ENCODE measurements around the gene ATP13A4. TPM values are rescaled to one million over a fixed set of nuclear protein-coding genes. Genes with fewer than 3 reads are reported as not detected.

Gene ATP13A4
- total and polyA plus RNA-seq, 2 of the 4 experiments (the other 2 are of a cell fraction): under 0.01 TPM; not detected in 1

- no peak overlapping the region for H3K18ac ChIP-seq (ENCODE audit: low read depth, low read length)
- no peak overlapping the region for H4K5ac ChIP-seq (ENCODE audit: low read depth, low read length)
- no peak overlapping the region for H3K14ac ChIP-seq (replicated peaks; ENCODE audit: low read depth, low read length)
- dilution Hi-C loops (cut with HindIII; ENCODE audit: low sequenced_read_pairs, unreplicated experiment): no loop called here
- no peak overlapping the region for H4K8ac ChIP-seq (ENCODE audit: low read depth in 2 of 2, low read length in 2 of 2)
- H2AK9ac ChIP-seq (replicated peaks; ENCODE audit: low read depth, low read length, poor library complexity): no peak overlapping the region
- H3K36me3 ChIP-seq (ENCODE audit: control insufficient read depth, insufficient read depth, low read length): no peaks in the 10 kb centered on the region
- H3K4ac ChIP-seq (ENCODE audit: low read depth, low read length): no peak overlapping the region
- H3K9ac ChIP-seq (ENCODE audit: low read depth, low read length): no peak overlapping the region
- no peak overlapping the region for H3K4me2 ChIP-seq (ENCODE audit: low read depth, low read length)
- H3K27me3 ChIP-seq (ENCODE audit: control insufficient read depth, insufficient read depth, low read length): no peaks in the 10 kb centered on the region
- no peak overlapping the region for H2BK15ac ChIP-seq (ENCODE audit: low read depth, low read length)
- H3K79me1 ChIP-seq (ENCODE audit: low read depth in 1 of 2, low read length in 2 of 2): no peaks in the 10 kb centered on the region
- intact Hi-C loops (cut with micrococcal nuclease): no loop called here
- H3K27ac ChIP-seq (ENCODE audit: insufficient read depth, low read length): no peak overlapping the region
- H3K9me1 ChIP-seq (ENCODE audit: insufficient read depth, low read length): no peaks in the 10 kb centered on the region
- ChIA-PET POLR2A (ENCODE audit: unreplicated experiment) (no interaction called here), CTCF (no interaction called here)
- no peak overlapping the region for H2BK120ac ChIP-seq (ENCODE audit: low read depth, low read length)
- no peak for ATAC-seq (ENCODE audit: low read depth)
- in situ Hi-C loops (cut with MboI; ENCODE audit: low sequenced_read_pairs): no loop called here
- no peak overlapping the region for H4K91ac ChIP-seq (ENCODE audit: insufficient read depth, low read depth, low read length)
- H4K20me1 ChIP-seq (ENCODE audit: insufficient read depth, low read length): no peaks in the 10 kb centered on the region
- no TSS peak for BruUV-seq (replicated peaks)
- no peak overlapping the region for H3K4me3 ChIP-seq (ENCODE audit: insufficient read depth, low read depth, low read length)
- TF ChIP-seq CHD1 (IDR thresholded peaks at IDR 0.05; ENCODE audit: low read depth, low read length) (no peak), USF2 (IDR thresholded peaks at IDR 0.05; ENCODE audit: low read depth, low read length) (no peak), CTCF (conservative IDR thresholded peaks at IDR 0.05; ENCODE audit: low read depth, low read length) (no peak), MXI1 (IDR thresholded peaks at IDR 0.05; ENCODE audit: borderline replicate concordance, low read depth, low read length) (no peak), SMC3 (IDR thresholded peaks at IDR 0.05; ENCODE audit: low read depth, low read length) (no peak), RCOR1 (IDR thresholded peaks at IDR 0.05; ENCODE audit: insufficient replicate concordance, low read length) (no peak), BHLHE40 (IDR thresholded peaks at IDR 0.05; ENCODE audit: low read depth, low read length) (no peak), POLR2A (IDR thresholded peaks at IDR 0.05; ENCODE audit: low read depth, low read length) (no peak), FOS (IDR thresholded peaks at IDR 0.05; ENCODE audit: low read depth, low read length) (no peak), RFX5 (IDR thresholded peaks at IDR 0.05; ENCODE audit: low read depth, low read length) (no peak), CEBPB (IDR thresholded peaks at IDR 0.05; ENCODE audit: low read depth, low read length) (no peak), MAZ (IDR thresholded peaks at IDR 0.05; ENCODE audit: borderline replicate concordance, low read depth, low read length) (no peak), RAD21 (IDR thresholded peaks at IDR 0.05; ENCODE audit: low read length) (no peak), MAFK (IDR thresholded peaks at IDR 0.05; ENCODE audit: low read depth, low read length) (no peak), NFE2L2 (IDR thresholded peaks at IDR 0.05; ENCODE audit: low read depth, low read length) (no peak), ELK1 (IDR thresholded peaks at IDR 0.05; ENCODE audit: borderline replicate concordance, low read depth, low read length) (no peak)
- no peak overlapping the region for H2AK5ac ChIP-seq (ENCODE audit: low read depth, low read length)
- no peak overlapping the region for H2AFZ ChIP-seq (replicated peaks; ENCODE audit: low read length, poor library complexity)
- no peak overlapping the region for H3K23ac ChIP-seq (ENCODE audit: low read depth, low read length)
- H3K9me3 ChIP-seq (ENCODE audit: control insufficient read depth, insufficient read depth, low read length): no peaks in the 10 kb centered on the region
- no peak overlapping the region for H3K56ac ChIP-seq (ENCODE audit: extremely low read depth, insufficient read depth, low read length)
- H2BK20ac ChIP-seq (ENCODE audit: low read depth, low read length): no peak overlapping the region
- no peaks in the 10 kb centered on the region for H3K4me1 ChIP-seq (ENCODE audit: control insufficient read depth, insufficient read depth, low read length)
- H2BK5ac ChIP-seq (ENCODE audit: low read depth, low read length, poor library complexity, severe bottlenecking): no peak overlapping the region
- DNase-seq: no peak
These were observed 31.8 kb upstream of the ATP13A4 start for GRCh38 chr3:193586526-193586925.

Measured in IMR-90 (cell line).